ENCODE measurements around the gene BMPR1B. TPM values are rescaled to one million over a fixed set of nuclear protein-coding genes. Genes with fewer than 3 reads are reported as not detected.
"Not testable (repeated sequence)": the region's sequence is repeated elsewhere in the genome, so short reads cannot be mapped to it uniquely, and the experiment has no call there.

Gene BMPR1B
- total RNA-seq, 2 donors from 2014 or later = 28.6 to 59.8 TPM

GRCh38 chr4:94834501-94834900 lies 76.7 kb downstream of the BMPR1B start:
- Histone ChIP-seq H3K9me3 (no peaks in the 10 kb centered on the region), H3K4me3 (no peak overlapping the region), H3K4me1 (replicated peaks) (no peaks in the 10 kb centered on the region), H3K27ac (peak overlapping the region in 1 of 2 donors; percentile 36), H3K27me3 (replicated peaks; ENCODE audit: insufficient read depth) (no peaks in the 10 kb centered on the region), H3K36me3 (no peaks in the 10 kb centered on the region)
- 69% methylated on average over 1 of the region's 1 CpG for WGBS
- intact Hi-C loops (cut with DNase I) = no loop called here
- no peak for DNase-seq (ENCODE audit: low spot score)
- TF ChIP-seq POLR2A (IDR thresholded peaks at IDR 0.05) = no peak
- TF ChIP-seq POLR2AphosphoS5 (IDR thresholded peaks at IDR 0.05) = no peak
- TF ChIP-seq CTCF (IDR thresholded peaks at IDR 0.05) = no peak

GRCh38 chr4:94841166-94841863 lies 83.6 kb downstream of the BMPR1B start:
- H3K4me1 ChIP-seq (replicated peaks); DNase-seq (ENCODE audit: low spot score); H3K9me3 ChIP-seq; H3K27ac ChIP-seq; intact Hi-C loops (cut with DNase I); H3K4me3 ChIP-seq; H3K27me3 ChIP-seq (replicated peaks; ENCODE audit: insufficient read depth); H3K36me3 ChIP-seq: not testable (repeated sequence)
- WGBS = 85% methylated on average over 29 of the region's 29 CpGs

GRCh38 chr4:94841864-94842221 lies 84.1 kb downstream of the BMPR1B start:
- no peak for DNase-seq (ENCODE audit: low spot score)
- Histone ChIP-seq H3K27ac (no peak overlapping the region), H3K9me3 (no peaks in the 10 kb centered on the region), H3K27me3 (replicated peaks; ENCODE audit: insufficient read depth) (no peaks in the 10 kb centered on the region), H3K4me1 (replicated peaks) (no peaks in the 10 kb centered on the region), H3K36me3 (no peaks in the 10 kb centered on the region), H3K4me3 (no peak overlapping the region)
- 31% methylated on average over 3 of the region's 3 CpGs for WGBS
- intact Hi-C loops (cut with DNase I) = no loop called here
- TF ChIP-seq POLR2A (IDR thresholded peaks at IDR 0.05) (no peak), POLR2AphosphoS5 (IDR thresholded peaks at IDR 0.05) (no peak), CTCF (IDR thresholded peaks at IDR 0.05) (no peak)

DNA sequence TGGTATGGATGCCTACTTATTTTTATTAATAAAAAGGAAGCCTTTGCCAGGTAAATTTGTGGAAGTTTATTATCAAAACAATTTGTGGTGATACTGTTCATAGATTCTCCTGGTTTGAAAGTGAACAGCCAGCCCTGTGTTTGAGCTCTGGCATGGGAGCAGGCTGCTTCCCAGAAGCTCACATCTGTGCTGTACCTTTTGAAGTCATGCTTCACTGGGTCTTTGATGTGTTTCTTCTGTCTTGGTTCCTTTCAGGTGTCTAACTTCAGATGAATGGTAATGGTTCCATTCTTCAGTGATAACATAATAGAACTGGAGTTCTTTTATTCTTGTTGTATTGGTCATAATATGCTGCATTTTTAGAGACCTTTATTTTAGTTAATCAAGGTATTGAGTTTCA lies 85.5 kb downstream of the BMPR1B start:
- no peaks in the 10 kb centered on the region for H3K36me3 ChIP-seq
- H3K4me1 ChIP-seq (replicated peaks) = no peaks in the 10 kb centered on the region
- H3K27ac ChIP-seq = no peak overlapping the region
- no peak for DNase-seq (ENCODE audit: low spot score)
- no peak for TF ChIP-seq POLR2AphosphoS5 (IDR thresholded peaks at IDR 0.05)
- no peak for TF ChIP-seq POLR2A (IDR thresholded peaks at IDR 0.05)
- no peak for TF ChIP-seq CTCF (IDR thresholded peaks at IDR 0.05)
- intact Hi-C loops (cut with DNase I) = no loop called here
- H3K9me3 ChIP-seq = no peaks in the 10 kb centered on the region
- no peaks in the 10 kb centered on the region for H3K27me3 ChIP-seq (replicated peaks; ENCODE audit: insufficient read depth)
- H3K4me3 ChIP-seq = no peak overlapping the region

DNA sequence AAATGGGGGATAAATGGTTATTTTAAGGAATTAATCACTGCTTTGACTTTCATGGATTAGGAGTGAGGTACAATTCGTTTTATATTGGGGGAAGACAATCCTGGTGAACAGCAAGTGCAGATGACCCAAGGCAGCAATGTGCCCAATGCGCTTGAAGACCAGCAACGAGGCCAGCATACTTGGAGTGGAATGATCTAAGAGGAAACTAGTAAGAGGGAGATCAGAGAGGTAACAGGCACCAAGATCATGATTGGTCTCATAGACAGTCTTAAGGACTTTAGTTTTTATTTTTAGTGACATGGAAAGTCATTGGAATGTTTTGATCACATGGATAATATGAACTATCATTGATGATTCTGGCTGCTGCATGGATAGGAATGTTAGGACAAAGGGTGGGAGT lies 90.6 kb downstream of the BMPR1B start:
- Histone ChIP-seq H3K4me1 (replicated peaks) (no peaks in the 10 kb centered on the region), H3K9me3 (no peaks in the 10 kb centered on the region), H3K4me3 (no peak overlapping the region), H3K27me3 (replicated peaks; ENCODE audit: insufficient read depth) (no peaks in the 10 kb centered on the region), H3K27ac (no peak overlapping the region), H3K36me3 (no peaks in the 10 kb centered on the region)
- TF ChIP-seq POLR2A (IDR thresholded peaks at IDR 0.05) (no peak), CTCF (IDR thresholded peaks at IDR 0.05) (no peak), POLR2AphosphoS5 (IDR thresholded peaks at IDR 0.05) (no peak)
- no peak for DNase-seq (ENCODE audit: low spot score)
- intact Hi-C loops (cut with DNase I) = no loop called here
- 90% methylated on average over 3 of the region's 3 CpGs for WGBS

Data from prostate gland (tissue), 2 donors.